Stimulated activated CD8-positive, alpha-beta memory T cell treated with anti-CD3 and anti-CD28 coated beads, Interleukin-4, amount 100 ng/mL, for 4 hours (primary cell): ENCODE measurements around the gene PAX5.

ENCODE experiments used
- DNase-seq, 2 donors: peaks; one replicate each; pipeline ENCODE4 v3.0.0-alpha.2; 2020; ENCODE audit warnings: low read depth in 2 of 2, low spot score in 1 of 2

The PAX5 gene

DNA sequence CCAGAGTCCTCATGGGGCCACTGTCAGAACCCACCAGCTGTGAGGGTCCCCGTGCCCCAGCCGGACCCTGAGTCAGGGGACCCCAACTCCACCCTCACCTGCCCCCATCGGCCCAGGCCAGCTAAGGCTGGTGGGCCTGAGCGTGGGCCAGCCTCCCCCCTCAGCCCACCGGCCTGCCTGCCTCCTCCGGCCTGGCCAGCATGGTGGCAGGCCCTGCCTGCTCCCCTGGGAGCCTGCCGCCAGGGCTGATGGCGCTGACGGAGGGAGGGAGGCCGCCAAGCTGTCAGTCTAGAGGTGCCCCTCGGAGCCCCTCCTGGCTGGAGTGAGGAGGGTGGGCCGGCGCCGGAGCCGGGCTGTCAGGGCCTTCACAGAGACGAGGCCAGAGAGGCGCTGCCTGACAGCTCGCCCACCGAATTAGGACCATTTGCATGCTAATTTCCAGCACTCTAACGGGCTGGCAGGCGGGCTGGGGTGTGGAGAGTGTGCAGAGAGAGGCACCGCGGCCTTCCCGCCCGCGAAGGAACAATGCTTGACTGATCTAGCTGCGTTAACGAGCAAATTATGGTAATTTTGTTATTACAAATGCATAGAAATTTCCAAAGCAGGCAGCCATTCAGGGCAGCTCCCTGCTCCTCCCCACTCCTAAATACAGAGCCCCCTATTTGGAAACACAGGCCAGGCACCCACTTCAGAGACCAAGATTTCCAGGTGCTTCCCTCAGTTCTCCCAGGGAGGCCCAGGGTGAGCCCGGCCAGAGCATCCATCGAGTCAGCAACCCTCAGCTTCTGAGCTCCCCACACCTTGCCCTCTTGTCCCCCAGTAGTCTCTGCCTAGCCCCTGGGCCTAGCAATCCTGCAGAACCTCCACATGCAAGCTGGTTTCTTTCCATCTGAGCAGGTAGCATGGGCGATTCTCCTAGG is 169.3 kb downstream of the PAX5 start:
- no peak for DNase-seq

GRCh38 chr9:36862206-36863145 is 171.6 kb downstream of the PAX5 start:
- DNase-seq: no peak

DNA sequence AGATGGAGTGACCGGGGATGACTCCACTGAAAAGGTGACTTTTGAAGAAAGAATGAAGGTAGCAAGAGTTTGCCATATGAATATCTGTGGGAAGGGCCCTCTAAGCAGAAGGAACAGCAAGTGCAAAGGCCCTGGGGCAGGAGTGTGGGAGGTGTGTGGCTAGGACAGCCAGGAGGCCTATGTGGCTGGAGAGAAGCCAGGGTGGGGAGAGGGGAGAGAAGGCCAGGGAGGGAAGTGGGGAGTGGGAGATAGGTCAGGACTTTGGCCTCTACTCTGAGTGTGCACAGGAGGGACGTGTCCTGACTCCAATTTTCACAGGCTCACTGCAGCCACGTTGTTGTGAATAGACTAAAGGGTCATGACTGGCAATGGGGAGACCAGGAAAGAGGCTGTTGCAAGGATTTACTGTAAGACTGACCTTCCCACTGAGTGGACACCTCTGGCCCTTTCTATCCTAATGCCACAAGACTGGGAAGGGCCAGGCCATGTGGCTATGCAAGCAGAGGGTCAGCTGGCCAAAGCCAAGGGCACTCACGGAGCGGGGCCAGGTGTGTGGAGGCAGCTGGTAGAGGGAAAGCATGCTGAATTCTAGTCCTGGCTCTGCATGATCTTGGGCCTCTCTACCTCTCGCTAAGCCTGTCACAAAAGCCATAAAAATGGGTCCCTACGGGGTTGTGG is 172.4 kb downstream of the PAX5 start:
- no peak for DNase-seq

GRCh38 chr9:36858805-36859375 is 175.2 kb downstream of the PAX5 start:
- no peak for DNase-seq

- no peak for DNase-seq
Observed at GRCh38 chr9:36855448-36856315, 178.4 kb downstream of the PAX5 start.

DNA sequence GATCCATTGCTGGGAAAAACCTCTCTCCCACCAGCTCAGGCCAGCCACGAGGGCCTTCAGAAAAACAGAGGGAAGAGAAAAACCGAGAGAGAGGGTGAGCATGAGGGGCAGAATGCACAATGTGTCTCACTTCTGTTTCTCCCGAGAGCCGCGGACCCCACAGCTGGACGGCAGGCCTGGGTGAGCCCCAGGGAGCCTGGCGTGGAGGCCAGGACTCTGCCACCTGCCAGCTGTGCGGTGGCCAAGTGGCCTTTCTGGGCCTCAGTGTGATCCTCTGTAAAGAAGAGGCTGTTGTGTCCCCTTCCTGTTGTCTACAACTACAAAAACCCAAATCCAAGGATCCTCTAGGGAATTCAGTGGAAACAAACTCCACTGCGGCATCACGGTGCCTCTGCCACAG is 179.3 kb downstream of the PAX5 start:
- DNase-seq: no peak

GRCh38 chr9:36854034-36854433 is 180.0 kb downstream of the PAX5 start:
- DNase-seq: no peak

GRCh38 chr9:36853233-36853632 is 180.8 kb downstream of the PAX5 start:
- DNase-seq: no peak

DNA sequence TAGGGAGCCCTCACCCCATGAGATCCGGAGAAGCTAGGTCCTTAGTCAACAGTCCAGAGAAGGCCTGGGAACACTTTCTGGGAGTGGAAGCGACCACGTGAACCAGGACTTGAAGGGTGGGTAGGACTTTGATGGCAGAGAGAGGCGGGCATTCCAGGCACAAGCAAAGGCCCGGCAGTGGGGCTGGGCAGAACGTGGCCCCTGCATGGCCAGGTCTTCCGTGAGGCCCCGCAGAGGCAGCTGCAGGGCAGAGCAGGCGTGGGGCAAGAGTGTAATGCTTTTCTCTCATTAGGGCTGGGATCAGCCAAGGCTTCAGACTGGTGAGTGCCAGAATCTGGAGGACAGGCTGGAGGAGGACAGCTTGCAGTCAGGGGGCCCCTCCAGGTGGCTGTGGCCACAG is 184.1 kb downstream of the PAX5 start:
- DNase-seq: no peak

DNA sequence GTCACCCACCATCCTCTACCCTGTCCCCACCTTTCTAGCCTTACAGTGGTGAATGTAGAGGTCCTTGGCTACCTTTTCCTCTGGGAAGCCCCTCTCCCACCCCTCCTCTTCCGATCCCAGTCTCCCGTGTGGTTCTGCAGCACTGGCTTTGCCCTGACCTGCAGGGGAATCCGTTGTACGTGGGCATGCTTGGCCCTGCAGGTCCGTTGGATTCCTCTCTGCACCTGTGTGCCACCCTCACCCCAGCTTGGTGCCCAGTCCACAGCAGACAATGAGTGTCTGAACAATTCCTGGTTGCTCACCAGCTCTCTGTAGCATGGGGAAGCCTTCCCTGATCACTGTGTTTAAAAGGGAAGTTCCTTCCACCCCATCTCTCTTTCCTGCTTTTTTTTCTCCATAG is 185.1 kb downstream of the PAX5 start:
- DNase-seq: no peak

DNA sequence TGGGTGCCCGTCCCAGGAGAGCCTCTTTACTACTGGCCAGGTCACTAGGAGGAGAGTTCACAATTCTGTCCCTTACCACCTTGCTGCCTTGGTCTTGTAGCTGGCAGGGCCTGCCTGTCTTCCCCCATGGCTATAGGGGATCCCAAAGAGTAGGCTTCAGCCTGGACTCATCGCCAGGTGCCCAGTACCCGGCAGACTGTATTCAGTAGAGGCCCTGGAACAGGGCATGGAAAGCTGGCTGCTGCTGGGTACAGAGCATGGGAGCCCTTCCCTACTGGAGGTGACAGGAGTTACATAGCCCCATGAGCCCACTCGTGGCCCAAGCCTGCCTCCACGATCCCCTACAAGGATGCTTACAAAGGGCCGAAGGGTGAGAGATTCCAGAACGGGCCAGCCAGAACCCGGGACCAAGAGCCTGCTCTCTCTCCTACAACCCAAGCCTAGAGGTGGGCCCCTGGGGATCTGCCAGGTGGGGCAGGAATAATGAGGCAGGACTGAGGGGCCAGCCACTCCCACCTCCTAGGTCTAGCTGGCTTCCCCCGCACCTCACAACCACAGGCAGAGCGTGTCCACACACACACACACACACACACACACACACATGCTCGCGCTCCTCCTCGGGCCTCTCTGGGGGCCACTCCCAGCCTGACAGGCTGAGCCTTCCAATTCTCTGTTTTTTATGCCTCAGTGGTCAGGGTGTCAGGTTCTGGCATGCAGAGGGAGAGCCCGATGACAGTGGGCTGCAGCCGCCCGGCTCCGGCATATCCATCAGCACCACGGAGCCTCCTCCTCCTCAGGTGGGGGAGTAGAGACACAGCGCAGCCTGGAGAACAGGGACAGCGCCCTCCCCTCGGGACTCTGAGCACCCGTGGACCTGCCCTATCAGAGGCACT is 186.0 kb downstream of the PAX5 start:
- DNase-seq: no peak

DNA sequence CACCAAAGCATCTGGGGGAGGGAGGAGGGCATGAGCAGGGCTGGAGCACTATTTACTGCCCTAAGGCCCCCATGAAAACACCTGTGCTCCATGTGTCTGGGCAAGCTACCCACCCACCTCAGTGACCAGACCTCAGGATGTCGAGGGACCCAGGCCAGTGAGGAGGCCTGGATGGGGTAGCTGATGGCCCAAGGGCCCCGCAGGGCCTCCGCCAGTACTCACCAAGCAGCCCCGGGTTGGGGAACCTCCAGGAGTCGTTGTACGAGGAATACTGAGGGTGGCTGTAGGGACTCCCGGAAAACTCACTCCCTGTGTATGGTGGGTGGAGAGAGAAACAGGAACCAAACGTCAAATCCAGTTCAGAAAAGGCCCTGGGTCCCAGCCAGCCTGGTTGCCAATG is 187.4 kb downstream of the PAX5 start:
- no peak for DNase-seq

DNA sequence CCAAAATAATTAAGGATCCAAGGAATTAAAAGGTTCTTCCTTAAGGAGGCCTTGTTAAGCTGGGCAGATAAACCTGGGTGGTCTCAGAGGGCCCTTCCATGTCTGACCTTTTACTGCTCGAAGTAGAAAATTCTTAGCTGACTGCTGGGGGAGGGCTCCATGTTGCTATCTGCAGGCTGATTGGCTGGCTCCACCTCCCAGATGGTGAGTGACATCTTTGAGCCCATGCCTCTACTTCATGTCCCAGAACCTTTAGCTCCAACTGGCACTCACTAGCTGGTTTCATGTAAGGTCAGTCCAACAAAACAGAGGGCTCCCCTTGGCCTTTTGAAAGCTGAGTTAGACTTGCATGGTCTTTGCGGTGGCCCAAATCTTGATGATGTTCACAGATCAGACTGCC is 188.2 kb downstream of the PAX5 start:
- no peak for DNase-seq

DNA sequence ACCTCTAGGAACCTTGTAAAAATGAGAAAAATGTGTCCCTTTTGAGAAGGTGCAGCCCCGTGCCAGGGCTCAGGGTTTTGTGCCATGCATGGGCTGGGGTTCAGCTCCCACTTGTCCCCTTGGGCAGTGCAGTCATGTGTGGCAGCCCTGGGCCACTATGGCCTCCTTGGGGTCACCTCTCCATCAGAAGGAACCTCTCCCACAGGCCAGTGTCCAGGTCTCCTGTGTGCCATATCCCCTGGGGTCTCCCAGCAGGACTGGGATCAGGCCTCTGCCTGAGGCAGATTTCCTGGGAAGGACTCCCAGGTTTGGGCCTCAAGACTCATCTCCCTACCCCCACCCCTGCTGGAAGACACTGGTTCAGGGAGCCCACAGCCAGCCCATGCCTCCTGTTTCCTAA is 189.1 kb downstream of the PAX5 start:
- DNase-seq: no peak

- DNase-seq: no peak
Observed at GRCh38 chr9:36843964-36844363, 190.1 kb downstream of the PAX5 start.

DNA sequence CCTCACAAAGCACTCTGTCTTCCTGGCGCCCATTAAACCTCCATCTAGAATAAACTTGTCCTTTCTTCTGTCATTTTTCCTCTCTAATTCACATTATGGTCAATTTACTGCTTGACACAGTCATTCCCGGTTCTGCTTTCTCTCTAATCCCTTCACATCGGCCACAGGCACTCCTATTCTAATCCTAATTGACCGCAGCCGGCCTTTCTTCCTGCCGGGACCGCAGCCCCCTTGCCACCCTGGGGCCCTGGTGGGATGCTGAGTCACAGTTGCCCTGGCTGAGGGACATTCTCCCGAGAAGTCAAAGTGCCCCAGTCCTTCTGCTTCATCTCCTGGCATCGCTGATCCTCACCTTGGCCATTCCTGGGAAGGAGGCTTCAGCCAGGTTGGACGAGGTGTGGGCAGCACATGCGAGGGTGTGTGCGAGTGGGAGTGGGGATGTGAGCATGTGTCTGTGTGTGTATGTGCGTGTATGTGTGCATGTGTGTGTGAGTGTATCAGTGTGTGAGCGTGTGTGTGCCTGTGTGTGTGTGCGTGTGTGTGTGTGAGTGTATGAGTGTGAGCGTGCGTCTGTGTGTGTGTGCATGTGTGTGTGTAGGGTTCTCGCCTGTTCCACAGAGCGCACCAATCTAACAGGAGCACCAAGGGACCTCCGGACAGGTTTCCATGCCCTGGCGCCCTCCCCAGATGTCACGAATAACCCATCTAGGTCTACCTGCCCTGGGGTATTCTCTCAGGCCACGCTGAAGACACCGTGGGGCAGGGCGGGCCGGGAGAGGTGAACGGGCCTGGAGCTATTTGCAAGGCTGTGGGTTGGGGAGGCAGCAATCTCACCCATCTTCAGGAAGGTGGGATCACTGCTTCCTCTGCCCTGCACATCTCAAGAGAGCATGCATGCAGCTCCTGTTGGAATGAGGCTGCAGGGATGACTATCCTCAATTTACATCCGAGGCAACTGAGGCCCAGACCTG is 191.2 kb downstream of the PAX5 start:
- no peak for DNase-seq

- no peak for DNase-seq
Observed at GRCh38 chr9:36840898-36841536, 193.1 kb downstream of the PAX5 start.
